Fibroblast of mammary gland (primary cell): ENCODE results near the gene EXOC4.

Experiments
- DNase-seq: peaks from one replicate; pipeline ENCODE4 v3.0.0-alpha.2; 2010; ENCODE audit warnings: low read depth
- H3K4me3 ChIP-seq: 2 replicates; pipeline ENCODE4 v1.5.1; 2011; ENCODE audit warnings: low read depth, mild to moderate bottlenecking, low read length, moderate library complexity; ENCODE audit not compliant: control insufficient read depth
- TF ChIP-seq, protein P1 (sequence below): conservative IDR thresholded peaks from 2 replicates; pipeline ENCODE4 v1.5.1; 2011; ENCODE audit warnings: low read depth, low read length, inconsistent platforms; ENCODE audit not compliant: control insufficient read depth, insufficient read depth

EXOC4 gene

DNA sequence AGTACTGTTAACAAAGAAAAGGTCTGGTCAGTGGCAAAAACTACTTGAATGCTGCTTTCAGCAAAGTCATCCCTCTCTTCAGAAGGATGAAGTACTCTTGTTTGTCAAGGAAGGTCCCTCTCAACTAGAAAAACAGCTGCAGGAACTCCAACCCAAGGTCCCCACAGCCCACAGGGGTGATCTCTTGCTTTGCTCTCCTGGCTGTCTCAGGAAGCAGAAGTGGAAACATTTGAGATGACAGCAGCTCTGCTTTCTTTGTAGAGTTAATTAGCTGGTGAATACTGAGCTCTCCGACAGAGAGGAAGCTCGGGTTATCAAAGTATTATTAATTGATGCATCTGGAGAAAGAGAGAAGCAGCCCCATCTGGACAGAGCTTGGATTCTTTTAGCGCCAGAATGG is 848.8 kb downstream of the EXOC4 start:
- no peak overlapping the region for H3K4me3 ChIP-seq
- DNase-seq: no peak
- TF ChIP-seq, protein P1, sequence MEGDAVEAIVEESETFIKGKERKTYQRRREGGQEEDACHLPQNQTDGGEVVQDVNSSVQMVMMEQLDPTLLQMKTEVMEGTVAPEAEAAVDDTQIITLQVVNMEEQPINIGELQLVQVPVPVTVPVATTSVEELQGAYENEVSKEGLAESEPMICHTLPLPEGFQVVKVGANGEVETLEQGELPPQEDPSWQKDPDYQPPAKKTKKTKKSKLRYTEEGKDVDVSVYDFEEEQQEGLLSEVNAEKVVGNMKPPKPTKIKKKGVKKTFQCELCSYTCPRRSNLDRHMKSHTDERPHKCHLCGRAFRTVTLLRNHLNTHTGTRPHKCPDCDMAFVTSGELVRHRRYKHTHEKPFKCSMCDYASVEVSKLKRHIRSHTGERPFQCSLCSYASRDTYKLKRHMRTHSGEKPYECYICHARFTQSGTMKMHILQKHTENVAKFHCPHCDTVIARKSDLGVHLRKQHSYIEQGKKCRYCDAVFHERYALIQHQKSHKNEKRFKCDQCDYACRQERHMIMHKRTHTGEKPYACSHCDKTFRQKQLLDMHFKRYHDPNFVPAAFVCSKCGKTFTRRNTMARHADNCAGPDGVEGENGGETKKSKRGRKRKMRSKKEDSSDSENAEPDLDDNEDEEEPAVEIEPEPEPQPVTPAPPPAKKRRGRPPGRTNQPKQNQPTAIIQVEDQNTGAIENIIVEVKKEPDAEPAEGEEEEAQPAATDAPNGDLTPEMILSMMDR: no peak

- no peak for DNase-seq
- TF ChIP-seq, protein P1: no peak
- no peak overlapping the region for H3K4me3 ChIP-seq
Measured at GRCh38 chr7:134104166-134104565, 851.3 kb downstream of the EXOC4 start.

DNA sequence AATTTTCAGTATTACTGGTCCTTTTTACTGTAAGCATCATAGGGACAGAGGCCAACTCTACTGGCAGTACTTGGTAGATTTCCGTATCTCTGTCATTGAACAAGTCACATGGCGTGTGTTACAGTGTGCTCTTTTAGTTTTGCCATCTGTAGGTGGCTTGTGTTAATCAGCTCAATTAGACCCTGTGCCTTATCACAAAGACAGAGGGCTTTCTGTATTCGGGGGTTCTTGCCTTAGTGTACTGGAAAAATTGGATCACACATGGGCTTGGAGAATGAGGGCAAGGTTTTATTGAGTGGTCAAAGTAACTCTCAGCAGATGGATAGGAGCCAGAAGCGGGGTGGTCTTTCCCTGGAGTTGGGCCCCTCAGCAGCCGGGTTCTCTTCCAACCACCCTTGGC is 853.0 kb downstream of the EXOC4 start:
- TF ChIP-seq, protein P1: no peak
- no peak overlapping the region for H3K4me3 ChIP-seq
- no peak for DNase-seq

DNA sequence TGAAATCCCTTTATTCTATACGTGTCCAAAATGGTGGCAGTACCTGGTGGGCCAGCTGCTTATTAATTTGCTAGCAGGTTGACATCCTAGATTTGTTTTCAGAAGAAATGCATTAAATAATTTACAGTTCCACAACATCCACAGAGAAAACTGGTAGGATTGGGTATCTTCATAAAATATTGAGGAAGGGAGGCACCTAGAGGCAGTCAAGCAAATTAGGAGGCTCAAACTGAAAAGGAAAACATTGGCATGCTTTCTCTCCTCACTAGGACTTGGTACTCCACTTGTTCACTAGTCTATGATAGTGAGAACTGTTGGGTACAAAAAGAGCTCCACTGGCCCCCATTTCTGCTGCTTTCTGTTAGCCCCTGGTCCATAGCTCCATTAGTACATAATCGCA is 855.9 kb downstream of the EXOC4 start:
- TF ChIP-seq, protein P1: no peak
- no peak overlapping the region for H3K4me3 ChIP-seq
- no peak for DNase-seq

GRCh38 chr7:134113655-134114054 is 860.8 kb downstream of the EXOC4 start:
- DNase-seq: no peak
- H3K4me3 ChIP-seq: no peak overlapping the region
- TF ChIP-seq, protein P1: no peak

- no peak for DNase-seq
- H3K4me3 ChIP-seq: no peak overlapping the region
- TF ChIP-seq, protein P1: no peak
Measured at GRCh38 chr7:134114992-134115391, 862.1 kb downstream of the EXOC4 start.
